Coronary artery (tissue), 2 donors: ENCODE measurements around the gene FGD4.

ENCODE experiments used
- DNase-seq: peaks from one replicate; pipeline ENCODE4 v3.0.0-alpha.2; 2017; ENCODE audit warnings: low spot score
- H3K27ac ChIP-seq, 2 donors: fragments of 200-600 bp; sonication (generic); one replicate each; pipeline ENCODE4 v1.5.1; 2016 to 2019
- H3K4me3 ChIP-seq: fragments of 200-600 bp; sonication (generic); 2 replicates; pipeline ENCODE4 v1.5.1; 2016; ENCODE audit warnings: mild to moderate bottlenecking, moderate library complexity
- CTCF ChIP-seq: fragments of 200-600 bp; sonication (generic); IDR thresholded peaks from one replicate; pipeline ENCODE4 v1.5.1; 2019; ENCODE audit warnings: antibody characterized with exemption

FGD4 gene

DNA sequence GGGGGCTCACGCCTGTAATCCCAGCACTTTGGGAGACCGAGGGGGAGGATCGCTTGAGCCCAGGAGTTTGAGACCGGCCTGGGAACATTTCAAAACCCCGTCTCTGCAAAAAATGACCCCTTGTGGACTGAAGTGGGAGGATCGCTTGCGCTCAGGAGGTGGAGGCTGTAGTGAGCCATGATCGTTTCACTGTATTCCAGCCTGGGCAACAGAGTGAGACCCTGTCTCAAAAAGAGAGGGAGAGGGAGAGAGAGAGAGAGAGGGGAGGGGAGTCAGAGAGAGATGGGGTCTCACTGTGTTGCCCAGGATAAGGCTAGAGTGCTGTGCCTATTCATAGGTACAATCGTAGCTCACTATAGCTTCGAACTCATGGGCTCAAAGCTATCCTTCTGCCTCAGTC, 2.8 kb downstream of the FGD4 start:
- no peak overlapping the region for H3K27ac ChIP-seq
- no peak for DNase-seq
- no peak overlapping the region for H3K4me3 ChIP-seq
- no peak for TF ChIP-seq CTCF

GRCh38 chr12:32402946-32403345, 3.6 kb downstream of the FGD4 start:
- Histone ChIP-seq H3K27ac (no peak overlapping the region), H3K4me3 (no peak overlapping the region)
- DNase-seq = no peak
- no peak for TF ChIP-seq CTCF

- no peak for DNase-seq
- no peak for TF ChIP-seq CTCF
These were observed 8.4 kb downstream of the FGD4 start for GRCh38 chr12:32407795-32408194.

DNA sequence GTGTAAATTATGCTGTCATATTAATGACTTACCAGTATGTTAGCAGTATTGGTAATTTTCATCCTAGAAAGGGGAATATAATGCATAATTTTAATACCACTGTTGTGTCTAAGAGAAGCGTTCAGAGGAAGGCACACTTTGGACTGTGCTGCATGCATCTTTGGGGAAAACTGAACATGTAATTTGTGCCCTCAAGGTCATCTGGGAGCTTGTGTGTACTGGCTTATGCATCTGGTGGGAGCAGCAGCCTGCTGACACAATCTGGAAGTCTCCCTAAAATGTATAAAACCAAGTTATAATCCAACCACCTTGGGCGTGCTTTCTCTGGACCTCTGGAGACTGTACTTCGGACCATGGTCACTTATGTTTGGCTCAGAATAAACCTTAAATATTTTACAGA, 14.1 kb downstream of the FGD4 start:
- no peak for TF ChIP-seq CTCF
- no peak overlapping the region for H3K27ac ChIP-seq
- H3K4me3 ChIP-seq = no peak overlapping the region
- DNase-seq = no peak

More at GRCh38 chr12:32407795-32408194, 8.4 kb downstream of the FGD4 start:
- Histone ChIP-seq H3K4me3 (no peak overlapping the region), H3K27ac (no peak overlapping the region)

- DNase-seq = no peak
- TF ChIP-seq CTCF = no peak
- H3K27ac ChIP-seq = no peak overlapping the region
- H3K4me3 ChIP-seq = no peak overlapping the region
These were observed 18.9 kb downstream of the FGD4 start for GRCh38 chr12:32418221-32418620.

GRCh38 chr12:32418903-32419519, 19.7 kb downstream of the FGD4 start:
- Histone ChIP-seq H3K27ac (no peak overlapping the region), H3K4me3 (no peak overlapping the region)
- TF ChIP-seq CTCF = no peak
- DNase-seq = no peak

DNA sequence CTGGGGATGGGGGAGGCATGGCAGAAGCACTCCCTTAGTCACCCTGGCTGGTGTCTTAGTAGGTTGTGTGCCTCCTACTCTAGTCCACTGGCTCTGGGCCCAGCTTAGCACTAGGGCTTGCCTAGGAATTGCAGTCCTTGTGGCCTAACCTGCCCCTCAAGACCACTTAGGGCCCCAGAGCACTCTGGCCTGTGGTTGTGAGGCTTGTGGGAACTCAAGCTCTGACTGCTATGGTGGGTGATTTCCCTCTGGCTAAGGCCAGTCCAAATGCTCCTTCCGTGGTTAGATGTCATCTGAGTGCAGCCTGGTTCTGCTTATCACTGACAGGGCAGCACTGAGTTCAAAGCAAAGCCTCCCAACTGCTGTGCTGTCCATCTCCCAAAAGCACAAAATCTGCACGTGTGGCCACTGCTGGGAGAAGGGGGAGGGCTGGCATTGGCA, 20.2 kb downstream of the FGD4 start:
- Histone ChIP-seq H3K27ac (no peak overlapping the region), H3K4me3 (no peak overlapping the region)
- no peak for TF ChIP-seq CTCF
- DNase-seq = no peak
